Activated CD4-positive, alpha-beta T cell treated with anti-CD3 and anti-CD28 coated beads, Interleukin-2, Interleukin-6, amounts not matched to agents 100 ng/mL and 50 ng/mL, durations not matched to agents 16 hours and 8 hours (primary cell): ENCODE data around the gene DNASE1L2.
"Not testable (repeated sequence)": the region's sequence is repeated elsewhere in the genome, so short reads cannot be mapped to it uniquely, and the experiment has no call there.

Experiments used
- DNase-seq: peaks from one replicate; pipeline ENCODE4 v3.0.0-alpha.2; 2020

Gene DNASE1L2, protein sequence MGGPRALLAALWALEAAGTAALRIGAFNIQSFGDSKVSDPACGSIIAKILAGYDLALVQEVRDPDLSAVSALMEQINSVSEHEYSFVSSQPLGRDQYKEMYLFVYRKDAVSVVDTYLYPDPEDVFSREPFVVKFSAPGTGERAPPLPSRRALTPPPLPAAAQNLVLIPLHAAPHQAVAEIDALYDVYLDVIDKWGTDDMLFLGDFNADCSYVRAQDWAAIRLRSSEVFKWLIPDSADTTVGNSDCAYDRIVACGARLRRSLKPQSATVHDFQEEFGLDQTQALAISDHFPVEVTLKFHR

DNA sequence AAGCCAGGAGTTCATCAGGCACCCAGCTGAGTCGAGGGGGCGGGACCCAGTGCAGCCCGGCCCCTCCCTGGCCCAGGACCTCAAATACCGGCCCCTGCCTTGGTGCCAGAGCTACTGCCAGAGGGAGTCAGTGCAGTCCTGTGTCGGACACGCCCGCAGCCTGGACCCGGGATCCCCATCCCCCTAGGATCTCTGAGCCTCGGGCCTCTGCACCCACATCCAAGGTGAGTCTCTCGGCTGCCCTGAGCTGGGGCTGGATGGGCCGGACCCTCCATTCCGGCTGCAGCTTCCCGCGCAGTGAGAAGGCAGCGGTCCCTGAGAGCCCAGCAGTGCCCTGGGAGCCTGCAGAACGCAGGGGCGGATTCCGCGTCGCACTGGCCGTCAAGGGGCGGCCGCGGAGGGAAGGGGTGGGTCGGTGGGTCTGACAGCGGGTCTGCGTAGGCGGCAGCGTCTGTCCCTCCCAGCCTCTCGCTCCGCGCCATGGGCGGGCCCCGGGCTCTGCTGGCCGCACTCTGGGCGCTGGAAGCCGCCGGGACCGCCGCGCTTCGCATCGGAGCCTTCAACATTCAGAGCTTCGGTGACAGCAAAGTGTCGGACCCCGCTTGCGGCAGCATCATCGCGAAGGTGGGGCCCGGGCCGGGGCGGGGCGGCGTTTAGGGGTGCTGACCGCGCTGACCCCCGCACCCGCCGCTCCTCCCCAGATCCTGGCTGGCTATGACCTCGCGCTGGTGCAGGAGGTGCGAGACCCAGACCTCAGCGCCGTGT lies at the start of gene DNASE1L2:
Gene DNASE1L2, plus strand, starts transcription at position 108 of the 765 bp plus-strand sequence. Its CDS starts 373 bp downstream, at position 481.
- DNase-seq: no peak

GRCh38 chr16:2186505-2186904 lies 49.7 kb upstream of the DNASE1L2 start:
- no peak for DNase-seq

- no peak for DNase-seq
Observed at GRCh38 chr16:2187212-2187611, 49.0 kb upstream of the DNASE1L2 start.

GRCh38 chr16:2188395-2188794 lies 47.8 kb upstream of the DNASE1L2 start:
- DNase-seq: no peak

GRCh38 chr16:2189252-2189893 lies 46.9 kb upstream of the DNASE1L2 start:
- DNase-seq: no peak

DNA sequence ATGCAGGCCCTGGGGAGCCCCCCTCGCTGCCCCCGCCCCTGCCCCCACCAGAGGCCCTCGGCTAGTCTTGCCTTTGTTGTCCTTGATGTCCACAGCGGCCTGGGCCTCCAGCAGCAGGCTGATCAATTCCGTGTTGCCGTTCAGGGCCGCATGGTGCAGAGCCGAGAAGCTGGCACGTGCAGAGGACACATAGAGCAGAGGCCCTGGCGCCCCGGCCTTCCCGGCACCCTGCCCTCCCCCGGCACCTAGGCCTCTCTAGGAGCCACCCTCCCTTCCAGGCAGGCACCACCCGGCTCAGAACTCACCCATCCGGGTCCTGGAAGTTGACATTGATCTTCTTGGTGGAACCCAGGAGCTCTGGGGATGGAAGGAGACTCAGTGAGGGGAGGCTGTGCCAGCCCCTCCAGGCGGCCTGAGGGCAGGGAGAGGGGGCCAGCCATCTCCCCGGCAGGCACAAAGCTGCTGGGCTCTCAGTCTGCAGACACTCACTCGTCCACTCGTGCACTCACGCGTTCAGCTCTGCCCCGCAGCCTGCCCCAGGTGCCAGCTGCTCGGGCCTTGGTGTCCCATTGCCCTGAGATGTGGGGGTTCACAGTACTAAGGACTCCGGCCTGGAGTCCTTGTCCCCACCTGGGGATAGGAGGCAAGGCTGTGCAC lies 46.1 kb upstream of the DNASE1L2 start:
- no peak for DNase-seq

GRCh38 chr16:2190659-2191445 lies 45.4 kb upstream of the DNASE1L2 start:
- DNase-seq: no peak

DNA sequence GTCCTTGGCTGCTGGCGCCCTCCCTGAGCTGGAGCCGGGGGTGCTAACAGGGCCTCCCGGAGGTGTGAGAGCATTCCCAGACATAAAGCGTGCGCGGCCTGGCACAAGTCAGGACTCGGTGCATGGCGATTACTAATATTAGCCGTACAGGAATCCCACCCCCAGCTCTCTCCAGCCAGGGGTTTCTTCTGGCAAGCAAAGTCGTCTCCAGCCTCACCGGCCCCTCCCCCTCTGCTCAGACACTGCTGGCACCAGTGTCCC lies 44.9 kb upstream of the DNASE1L2 start:
- no peak for DNase-seq

GRCh38 chr16:2194166-2194834 lies 41.9 kb upstream of the DNASE1L2 start:
- DNase-seq: no peak

GRCh38 chr16:2194852-2195321 lies 41.4 kb upstream of the DNASE1L2 start:
- DNase-seq: peak; percentile 50

DNA sequence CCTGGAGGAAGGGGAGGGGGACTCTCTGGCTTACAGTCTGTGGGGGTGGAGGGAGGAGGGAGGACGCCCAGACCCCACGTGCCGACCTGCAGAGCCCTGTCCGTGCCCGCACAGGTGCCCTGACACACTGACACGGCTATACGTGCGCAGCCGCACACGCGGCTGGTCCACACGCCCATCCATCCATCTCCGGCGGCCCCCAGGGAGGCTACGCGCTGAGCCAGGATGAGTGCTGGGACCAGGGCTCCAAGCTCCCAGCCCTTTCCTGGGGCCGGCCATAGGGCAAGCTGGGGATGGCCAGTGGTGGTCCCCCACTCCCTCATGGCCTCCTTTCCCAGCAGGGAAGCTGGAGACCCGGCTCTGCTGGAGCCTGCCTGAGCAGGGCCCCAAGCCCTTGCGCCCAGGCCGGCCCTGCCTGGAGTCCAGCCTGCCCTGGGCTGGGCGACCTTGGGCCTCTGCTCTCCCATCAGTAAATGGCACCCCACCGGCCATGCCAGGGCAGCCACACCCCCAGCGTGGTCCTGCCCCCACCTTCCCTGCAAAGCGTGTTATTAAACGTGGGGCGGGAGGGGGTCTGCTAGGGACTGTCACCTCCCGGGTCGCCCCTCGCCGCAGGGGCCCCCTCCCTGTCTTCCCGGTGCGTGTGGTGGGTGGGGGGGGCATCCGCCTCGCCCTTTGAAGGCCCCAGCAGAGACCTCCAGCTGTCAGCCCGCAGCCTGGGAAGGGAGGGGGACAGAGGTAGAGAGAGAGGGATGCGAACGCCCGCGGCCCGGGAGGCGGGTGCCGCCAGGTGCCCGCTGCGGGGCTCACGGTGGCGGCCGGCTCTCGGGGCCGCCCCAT lies 40.7 kb upstream of the DNASE1L2 start:
- no peak for DNase-seq

DNA sequence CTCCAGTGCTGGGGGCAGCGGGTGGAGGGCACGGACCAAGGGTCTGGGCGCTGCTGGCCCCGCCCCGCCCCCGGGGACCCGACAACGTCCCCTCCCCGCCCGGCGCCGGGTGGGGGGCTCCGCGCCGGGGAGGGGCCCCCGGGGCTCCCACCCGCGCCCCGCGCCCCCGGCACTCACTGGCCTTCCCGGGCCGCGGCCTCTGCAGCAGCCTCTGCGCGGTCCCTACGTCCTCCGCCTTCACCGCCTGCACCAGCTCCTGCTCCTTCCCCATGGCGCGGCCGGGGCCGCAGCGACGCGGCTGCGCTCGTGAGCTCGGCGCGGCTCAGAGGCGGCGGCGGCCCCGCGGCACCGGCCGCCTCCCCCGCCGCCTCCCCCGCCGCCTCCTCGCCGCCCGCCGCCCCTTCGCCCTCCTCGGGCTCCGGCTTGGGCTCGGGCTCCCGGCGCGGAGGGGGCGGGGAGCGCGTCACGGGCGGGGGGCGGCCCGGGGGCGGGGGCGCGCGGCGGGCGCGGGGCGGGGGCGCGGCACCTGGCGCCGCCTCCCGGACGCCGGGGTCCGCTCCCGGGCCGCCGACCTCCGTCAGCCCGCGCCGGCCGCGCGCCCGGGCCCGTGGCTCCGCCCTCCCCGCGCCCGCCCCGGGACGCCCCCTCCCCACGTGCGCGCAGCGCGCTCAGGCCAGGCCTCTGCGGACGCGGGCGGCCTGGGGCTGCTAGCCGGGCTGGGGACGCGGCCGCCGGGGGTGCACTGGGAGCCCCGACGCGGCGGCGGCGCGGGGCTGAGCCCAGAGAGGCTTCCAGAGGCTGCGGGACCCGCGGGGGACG lies 39.9 kb upstream of the DNASE1L2 start, which contains the start of gene CASKIN1:
Gene CASKIN1, minus strand, starts transcription at position 444 of the 819 bp plus-strand sequence. Its CDS starts 173 bp downstream, at position 271.
- DNase-seq: no peak

DNA sequence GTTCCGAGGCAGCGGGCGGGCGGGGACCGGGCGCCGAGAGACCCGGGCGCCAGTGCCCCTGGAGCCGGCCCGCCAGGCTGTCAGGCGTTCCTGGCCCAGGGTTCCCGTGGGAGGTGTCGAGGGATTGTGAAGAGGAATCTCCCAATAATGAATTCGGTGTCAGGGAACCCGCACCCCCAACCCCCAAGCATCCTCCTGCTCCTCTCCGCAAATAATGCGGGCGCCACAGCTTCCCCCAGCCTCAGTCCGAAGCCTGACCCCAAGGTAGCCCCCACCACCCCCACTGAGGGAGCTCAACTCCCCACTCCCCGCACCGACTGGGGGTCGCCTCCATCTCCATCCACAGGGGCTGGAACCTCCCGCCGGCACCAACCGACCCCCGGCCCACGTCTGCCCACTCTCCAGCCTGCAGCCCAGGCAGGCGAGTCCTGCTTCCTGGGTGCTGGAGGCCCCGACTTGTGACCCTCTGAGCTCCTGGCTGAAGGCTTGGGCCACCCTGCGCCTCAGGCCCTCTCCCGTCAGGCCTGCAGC lies 39.2 kb upstream of the DNASE1L2 start:
- DNase-seq: no peak

GRCh38 chr16:2197765-2198164 lies 38.5 kb upstream of the DNASE1L2 start:
- no peak for DNase-seq

DNA sequence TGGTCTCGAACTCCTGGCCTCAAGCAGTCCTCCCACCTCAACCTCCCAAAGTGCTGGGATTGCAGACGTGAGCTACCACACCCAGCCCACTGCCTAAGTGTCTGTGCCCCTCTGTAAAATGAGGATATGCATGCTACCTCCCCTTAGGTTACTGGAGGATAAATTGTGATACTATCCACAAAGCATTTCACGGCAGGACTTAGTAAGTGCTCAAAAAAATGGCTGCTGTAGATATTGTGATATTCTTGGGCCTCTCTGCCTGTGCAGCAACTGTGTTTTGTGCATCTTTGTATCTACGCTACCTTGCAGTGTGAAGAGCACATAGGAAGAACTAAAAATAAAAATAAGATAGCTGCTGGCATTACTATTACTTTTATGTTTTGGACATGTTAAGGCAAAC lies 38.0 kb upstream of the DNASE1L2 start:
- DNase-seq: no peak

- no peak for DNase-seq
Observed at GRCh38 chr16:2199095-2199494, 37.1 kb upstream of the DNASE1L2 start.

GRCh38 chr16:2199621-2200139 lies 36.6 kb upstream of the DNASE1L2 start:
- no peak for DNase-seq

DNA sequence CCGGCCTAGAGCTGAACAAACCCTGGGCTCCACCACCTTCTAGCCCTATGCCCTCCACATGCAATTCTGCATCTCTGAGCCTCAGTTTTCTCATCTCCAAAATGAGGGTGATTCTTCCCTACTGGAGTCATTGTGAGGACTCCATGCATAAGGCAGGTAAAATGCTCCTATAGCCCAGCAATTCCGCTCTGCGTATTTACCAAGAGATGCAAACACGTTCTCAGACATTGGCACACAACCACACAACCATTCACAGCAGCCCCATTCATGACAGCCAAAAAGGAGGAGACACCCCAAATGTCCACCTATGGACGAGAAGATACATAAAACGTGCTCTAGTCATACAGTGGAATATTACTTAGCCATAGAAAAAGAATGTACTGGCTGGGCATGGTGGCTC lies 35.9 kb upstream of the DNASE1L2 start:
- DNase-seq: no peak

GRCh38 chr16:2203119-2203688 lies 33.0 kb upstream of the DNASE1L2 start:
- DNase-seq: not testable (repeated sequence)
